GM21528 (cell line): Measurements from ENCODE around the gene NAB1.

Experiments used
- ATAC-seq: cut with Tn5 transposase; IDR thresholded peaks from one replicate; pipeline ENCODE4 v1.9.1; 2021; ENCODE audit warnings: mild to moderate bottlenecking, moderate library complexity; ENCODE audit not compliant: unreplicated experiment, low FRiP score

NAB1 gene

DNA sequence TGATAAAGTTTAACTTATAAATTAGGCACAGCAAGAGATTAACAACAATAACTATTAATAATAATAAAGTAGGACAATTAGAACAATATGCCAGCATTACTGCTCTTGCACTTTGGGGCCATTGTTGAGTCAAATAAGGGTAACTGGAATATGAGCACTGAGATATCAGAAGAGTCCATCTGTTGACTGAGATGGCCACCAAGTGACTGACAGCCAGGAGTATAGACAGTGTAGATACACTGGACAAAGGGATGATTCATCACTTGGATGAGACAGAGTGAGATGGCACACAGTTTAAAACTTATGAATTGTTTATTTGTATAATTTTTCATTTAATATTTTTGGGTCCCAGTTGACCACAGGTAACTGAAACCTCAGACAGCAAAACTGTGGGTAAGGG is 20.0 kb downstream of the NAB1 start:
- ATAC-seq = no peak

DNA sequence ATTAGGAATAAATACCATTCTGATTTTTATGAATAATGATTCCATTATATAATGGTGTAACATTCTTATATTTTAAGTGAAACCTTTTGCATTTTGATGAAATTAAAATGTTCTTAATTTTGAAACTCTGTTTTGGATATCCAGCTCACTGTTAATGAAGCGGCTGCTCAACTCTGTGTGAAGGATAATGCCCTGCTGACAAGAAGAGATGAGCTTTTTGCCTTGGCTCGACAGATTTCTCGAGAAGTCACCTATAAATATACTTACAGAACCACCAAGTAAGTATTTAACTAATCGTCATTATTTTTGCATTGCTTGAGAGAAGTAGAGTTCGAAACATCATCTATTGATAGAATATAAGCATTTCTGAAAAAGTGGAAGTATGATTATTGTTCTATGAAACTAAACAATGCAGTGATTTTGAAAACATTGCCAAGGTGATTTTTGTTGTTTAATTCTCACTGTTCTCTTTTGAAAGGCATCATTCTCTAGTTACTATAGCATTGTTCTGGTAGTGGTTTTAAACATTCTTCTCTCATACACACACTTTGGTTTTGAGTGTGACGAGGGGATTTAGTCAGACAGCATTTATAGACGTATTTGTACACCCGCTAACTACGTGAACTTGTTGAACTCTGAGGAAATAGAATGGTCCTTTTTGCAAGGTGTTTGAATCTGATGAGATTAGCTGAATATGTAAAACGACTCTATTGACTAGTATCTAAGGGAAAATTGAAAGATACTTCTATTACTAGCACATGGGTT is 21.5 kb downstream of the NAB1 start:
- ATAC-seq = peak; percentile 37

DNA sequence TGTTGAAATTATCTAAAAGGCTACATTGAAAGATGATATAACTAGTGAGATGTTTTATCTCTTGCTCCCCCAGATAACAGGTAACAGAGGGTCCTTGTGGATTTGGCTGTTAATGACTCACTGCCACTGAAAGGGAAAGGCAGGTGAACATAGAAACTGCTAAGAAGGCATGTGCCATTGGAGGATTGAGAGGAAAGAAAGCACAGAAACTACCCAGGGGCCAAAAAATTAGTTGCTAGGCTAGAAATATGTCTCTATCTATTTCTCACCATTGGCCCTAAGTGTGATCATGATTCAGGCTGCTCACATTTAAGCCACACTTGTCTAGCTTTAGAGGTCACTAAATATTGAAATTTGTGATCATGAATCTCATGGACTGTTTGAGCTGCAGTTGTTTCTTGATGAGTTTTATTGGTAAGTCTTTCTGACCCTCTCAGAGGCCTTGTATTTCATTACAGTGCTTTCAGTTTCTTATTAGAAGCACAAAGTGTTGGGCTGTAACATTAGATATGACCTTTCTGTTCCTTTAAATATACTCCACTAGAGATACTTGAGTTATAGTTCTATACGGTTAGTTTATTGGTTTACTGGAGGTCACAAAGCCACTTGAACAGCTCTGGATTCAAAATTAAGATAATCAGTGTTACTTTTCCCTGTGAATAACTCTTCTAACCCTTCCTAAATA is 26.2 kb downstream of the NAB1 start:
- peak; percentile 52 for ATAC-seq

GRCh38 chr2:190677255-190677654 is 28.4 kb downstream of the NAB1 start:
- ATAC-seq = no peak

DNA sequence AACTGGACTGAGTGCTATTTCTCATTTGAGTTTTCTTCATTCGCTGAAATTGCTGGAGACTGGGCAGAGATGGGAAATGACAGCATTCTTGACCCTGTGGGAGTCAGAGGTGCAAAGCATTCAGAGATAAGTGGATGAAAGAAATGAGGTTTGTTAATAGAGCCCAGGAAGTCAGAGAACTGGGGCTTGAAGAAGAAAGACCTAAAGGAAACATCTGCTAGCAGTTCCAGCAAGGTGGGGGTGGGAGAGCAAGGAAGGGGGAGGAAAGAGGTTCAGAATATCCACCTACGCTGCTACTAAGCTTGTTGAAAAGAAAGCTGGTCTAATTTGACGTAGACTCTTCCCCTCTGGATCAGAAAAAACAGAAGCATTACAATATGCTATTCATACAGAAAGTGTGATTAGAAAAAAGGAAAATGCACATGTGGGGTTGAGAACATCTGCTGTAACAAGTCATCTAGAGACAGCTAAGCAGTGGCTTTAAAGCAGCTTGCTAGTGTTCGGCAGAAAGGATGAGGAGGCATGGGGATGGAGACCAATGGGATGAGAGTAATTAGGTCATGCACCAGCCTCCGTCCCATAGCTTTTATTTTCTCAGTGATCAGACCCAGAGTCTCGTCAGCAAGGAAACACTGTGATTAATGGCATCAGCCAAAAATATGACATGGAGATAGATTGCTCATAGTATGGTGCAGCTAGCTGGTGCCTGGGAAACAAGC is 29.7 kb downstream of the NAB1 start:
- peak; percentile 73 for ATAC-seq

DNA sequence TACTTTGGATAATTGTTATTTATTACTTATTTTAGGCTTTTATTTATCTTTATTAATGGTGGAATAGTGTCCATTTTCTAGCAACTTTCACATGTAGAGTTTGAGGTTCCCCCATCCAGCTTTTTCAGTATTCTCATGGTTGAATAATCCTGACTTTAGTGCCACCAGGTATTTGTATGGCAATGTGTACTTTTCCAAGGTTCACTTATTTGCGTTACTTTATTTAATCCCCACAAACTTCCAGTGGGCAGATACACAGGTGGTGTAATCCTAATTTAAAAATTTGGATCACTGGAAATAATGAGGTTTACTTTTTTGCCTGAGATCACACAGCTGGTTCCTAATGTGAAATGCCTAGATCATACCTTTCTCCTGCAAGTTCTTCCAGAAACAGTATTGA is 30.5 kb downstream of the NAB1 start:
- ATAC-seq = no peak

DNA sequence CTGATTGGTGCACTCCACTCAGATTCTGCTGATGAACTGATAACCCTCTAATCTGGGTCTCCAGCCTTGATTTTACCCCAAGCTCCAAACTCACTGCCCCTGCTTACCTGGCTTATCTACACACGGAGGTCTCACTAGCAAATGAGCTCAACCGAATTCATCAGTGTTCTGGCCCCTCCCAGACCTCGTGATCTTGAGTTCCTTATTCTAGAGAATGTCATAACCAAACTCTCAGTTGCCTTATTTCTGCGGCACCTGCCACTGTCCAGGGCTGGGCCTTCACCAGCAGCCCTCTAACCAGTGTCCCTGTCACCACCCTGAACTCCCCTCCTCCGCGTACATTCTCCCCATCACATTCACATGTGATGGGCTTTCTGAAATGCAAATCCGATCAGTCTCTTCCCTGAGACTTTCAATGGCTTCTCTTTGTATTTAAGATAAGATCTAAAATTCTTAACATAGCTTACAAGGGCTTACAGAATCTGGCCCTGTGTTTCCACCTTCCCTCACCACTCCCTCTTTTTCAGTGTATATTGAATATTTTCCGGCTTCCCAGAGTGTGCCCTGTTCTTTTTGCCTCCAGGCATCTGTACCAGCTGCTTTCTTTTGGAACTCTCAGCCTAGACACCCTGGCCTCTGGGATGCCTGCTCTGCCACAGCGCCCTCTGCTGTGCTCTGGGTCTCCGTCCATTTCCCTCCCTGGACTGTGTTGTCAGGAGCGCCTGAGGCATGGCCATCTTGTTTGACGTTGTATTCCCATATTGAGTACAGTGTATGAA is 31.1 kb downstream of the NAB1 start:
- ATAC-seq = peak; percentile 47

DNA sequence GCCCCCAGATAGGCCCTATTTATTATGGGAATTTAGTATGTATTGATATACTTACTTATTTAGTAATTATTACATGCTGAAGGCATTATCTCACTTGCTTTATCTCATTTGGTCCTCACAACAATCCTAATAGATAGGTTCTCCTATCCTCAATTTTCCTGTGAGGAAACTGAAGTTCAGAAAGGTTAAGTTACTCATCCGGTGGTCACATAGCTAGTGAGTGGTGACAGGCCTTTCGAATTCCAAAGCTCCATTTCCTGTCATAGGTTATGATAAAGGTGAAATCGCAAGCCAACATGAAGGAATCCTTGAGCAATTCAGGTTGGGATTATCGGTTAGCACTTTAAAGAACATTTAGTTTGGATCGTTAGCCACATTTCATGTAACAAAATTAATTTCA is 33.3 kb downstream of the NAB1 start:
- no peak for ATAC-seq

DNA sequence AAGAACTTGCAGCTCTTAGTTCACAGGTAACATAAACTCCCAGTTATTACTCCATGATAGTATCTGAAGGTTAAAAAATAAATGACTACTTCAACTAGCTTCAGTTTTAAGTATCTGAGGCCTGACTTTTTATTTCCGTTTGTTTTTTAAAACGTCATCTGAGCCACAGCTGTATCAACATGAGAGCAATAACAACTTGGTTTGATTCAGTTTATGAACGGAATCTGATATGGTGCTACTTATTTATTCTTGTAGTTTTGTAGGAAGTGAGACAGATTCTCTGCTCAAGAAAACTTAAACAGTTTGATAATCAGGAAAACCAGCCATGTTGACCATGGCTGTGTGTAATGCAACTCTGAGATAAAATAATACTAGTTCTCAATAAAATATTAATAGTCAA is 34.9 kb downstream of the NAB1 start:
- no peak for ATAC-seq

GRCh38 chr2:190684931-190685330 is 36.0 kb downstream of the NAB1 start:
- ATAC-seq = no peak

- no peak for ATAC-seq
These were observed 36.5 kb downstream of the NAB1 start for GRCh38 chr2:190685333-190685732.

DNA sequence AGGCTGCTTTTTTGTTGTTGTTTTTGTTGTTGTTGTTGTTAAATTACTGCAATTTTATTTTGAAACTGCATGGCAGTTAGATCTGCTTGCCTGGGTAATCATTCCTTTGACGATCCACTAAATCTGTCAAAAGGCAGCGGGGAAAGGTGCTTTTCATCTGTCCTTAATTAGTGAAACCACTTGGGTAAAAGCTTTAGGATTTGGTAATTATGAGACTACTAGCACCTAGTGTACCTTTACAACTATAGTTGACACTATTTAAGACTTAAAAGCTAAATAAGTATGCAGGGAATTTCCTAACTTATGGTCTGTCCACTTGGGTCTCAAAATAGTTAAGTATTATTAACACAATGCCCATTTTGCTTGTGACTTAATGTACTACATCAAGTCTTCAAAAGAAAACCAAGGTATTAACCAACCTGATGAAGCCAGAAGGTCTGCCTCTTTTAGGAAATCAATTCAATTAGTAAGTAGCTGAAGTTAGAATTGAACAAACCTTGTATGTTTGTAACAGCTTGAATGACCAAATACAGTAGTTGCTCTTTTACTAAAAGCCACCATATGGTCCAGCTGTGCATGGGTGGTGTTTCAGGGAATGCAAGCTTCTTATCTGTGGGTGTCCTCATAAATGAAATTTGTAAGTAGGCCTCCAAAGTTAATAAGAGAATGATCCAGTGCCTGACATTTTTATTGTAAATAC is 44.8 kb downstream of the NAB1 start:
- ATAC-seq = no peak

GRCh38 chr2:190694479-190694878 is 45.6 kb downstream of the NAB1 start:
- no peak for ATAC-seq

DNA sequence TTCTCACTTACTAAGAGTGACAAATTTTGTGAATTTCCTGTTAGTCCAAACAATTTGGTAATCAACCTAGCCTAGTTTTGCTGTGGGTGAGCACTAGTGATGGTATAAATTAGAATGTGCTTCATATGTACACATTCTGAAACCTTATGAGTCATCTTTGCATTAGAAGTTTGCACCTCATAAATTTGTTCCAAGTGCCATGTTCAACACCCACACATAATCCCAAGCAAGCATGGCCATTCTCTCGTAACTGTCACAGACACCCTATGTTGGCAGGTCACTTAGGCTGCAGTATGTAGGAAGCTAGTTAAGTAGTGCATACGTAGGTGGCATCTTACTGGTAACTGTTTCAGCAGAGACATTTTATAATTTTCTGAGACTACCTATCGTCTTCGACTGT is 46.9 kb downstream of the NAB1 start:
- no peak for ATAC-seq

- ATAC-seq = no peak
These were observed 48.0 kb downstream of the NAB1 start for GRCh38 chr2:190696792-190697398.

GRCh38 chr2:190697421-190697820 is 48.5 kb downstream of the NAB1 start:
- no peak for ATAC-seq

- no peak for ATAC-seq
These were observed 50.0 kb downstream of the NAB1 start for GRCh38 chr2:190698895-190699294.

DNA sequence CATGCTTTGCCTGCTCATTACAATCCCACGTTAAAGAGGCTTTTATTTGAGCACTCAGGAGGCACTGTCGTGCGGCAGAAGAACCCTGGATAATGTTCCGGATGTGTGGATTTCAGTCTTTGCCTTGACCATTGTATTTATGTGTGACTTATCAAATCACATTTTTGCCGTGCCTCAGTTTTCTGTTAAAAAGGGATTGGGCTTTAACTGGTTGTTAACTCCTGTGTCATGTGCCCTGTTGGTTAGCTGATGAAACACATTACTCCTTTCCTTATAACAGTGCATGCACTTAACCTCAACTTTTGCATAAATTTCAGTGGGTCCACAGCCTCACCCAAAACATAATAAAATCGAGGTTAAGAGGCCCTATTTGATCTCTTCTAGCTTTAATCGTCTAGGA is 52.7 kb downstream of the NAB1 start:
- peak; percentile 71 for ATAC-seq

GRCh38 chr2:190705280-190705679 is 56.4 kb downstream of the NAB1 start:
- ATAC-seq = no peak

DNA sequence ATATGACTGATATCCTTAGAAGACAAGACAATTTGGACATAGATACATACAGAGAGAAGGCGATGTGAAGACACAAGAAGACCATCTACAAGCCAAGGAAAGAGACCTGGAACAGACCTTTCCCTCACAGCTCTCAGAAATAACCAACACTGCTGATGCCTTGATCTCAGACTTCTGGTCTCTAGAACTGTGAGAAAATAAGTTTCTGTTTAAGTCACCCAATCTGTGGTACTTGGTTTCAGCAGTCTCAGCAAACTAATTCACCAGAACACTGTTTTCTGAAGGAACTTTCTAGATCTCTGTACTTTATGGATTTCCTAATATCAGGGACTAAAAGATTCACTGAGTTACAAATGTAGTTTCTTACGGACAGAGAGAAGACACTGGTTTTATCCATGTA is 58.8 kb downstream of the NAB1 start:
- no peak for ATAC-seq
